Activated CD4-positive, alpha-beta T cell treated with anti-CD3 and anti-CD28 coated beads, Interleukin-2, amount 50 U/mL, for 48 hours (primary cell): Measurements from ENCODE around the gene SFTPB.
A peak's percentile ranks its signal among the peaks of the same experiment; 100 is the strongest.
"Not testable (repeated sequence)": the region's sequence is repeated elsewhere in the genome, so short reads cannot be mapped to it uniquely, and the experiment has no call there.

Experiments
- DNase-seq, 2 experiments: peaks; one replicate each; pipeline ENCODE4 v3.0.0-alpha.2; 2020

Gene SFTPB

DNA sequence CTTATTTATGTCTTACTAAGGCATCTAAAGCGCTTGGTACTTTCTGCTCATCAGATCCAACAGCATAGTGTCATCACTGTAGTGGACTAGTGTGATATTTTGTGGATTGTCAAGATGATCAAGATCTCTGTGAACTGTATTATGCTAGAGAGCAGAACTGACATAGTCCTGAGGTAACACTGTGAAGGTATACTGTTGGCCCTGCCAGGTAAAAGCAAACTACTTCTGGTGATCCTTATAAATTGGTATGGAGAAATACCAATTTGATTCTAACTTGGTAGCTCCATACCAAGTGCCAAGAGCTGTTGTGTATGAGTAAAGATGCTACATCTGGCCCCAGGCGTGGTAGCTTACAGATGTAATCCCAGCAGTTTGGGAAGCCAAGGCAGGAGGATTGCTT, 15.9 kb downstream of the SFTPB start:
- DNase-seq: no peak

DNA sequence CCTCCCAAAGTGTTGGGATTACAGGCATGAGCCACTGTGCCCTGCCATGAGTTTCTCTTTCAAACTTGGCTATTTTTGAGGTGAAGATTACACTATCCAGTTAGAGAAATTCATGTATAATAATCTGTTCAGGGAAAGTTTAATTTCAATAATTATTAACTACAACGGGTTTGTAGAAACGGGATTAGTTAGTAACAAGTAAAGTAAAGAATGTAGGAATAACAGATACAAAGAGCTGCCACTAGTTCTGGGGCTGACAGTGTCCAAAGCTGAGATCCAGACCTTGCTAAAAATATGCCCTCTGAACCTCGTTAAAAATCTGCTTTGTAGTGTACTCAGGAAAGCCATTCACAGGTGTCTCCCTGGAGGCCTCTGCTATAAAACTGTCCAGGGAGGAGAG, 16.9 kb downstream of the SFTPB start:
- no peak for DNase-seq

- DNase-seq: no peak
Measured at GRCh38 chr2:85650456-85650855, 17.5 kb downstream of the SFTPB start.

- no peak for DNase-seq
Measured at GRCh38 chr2:85649201-85650190, 18.5 kb downstream of the SFTPB start.

DNA sequence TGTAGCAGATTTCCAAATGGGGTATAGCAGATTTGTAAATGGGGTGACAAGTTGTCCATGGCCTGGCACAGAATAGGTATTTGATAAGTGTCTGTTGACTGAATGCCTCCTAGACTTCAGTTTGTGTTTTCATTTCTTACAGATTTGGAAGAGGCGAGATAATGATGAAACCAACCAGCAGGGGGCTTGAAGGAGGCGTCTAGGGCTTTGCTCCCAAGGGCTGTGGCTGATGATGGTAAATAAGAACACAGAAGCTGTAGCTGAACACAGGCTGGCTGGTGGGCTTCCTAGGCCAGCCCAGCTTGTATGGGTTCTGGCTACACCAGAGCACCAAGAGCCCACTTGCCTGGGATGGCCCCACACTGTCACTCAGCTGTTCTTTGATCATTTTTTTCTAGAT, 19.4 kb downstream of the SFTPB start:
- peak in 1 of 2 experiments; percentile 12 for DNase-seq

- DNase-seq: no peak
Measured at GRCh38 chr2:85647823-85648526, 20.0 kb downstream of the SFTPB start.

DNA sequence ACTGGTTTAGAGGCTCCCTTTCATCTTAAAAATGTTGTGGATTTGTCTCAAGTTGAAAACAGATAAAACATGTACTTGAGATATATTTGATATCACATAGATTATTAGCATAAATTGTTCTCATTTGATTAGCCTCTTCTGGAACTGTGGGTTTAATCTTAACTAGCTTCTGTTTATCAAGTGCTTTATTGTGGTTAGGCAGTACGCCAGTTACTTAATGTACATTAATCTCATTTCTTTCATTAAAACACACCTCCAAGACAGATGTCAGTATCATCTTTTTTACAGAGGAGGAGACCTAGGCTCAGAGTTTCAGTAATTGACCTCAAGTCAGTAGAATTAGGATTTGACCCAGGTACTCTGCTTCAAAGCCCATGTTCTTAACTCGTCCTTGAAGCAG, 21.8 kb downstream of the SFTPB start:
- no peak for DNase-seq

DNA sequence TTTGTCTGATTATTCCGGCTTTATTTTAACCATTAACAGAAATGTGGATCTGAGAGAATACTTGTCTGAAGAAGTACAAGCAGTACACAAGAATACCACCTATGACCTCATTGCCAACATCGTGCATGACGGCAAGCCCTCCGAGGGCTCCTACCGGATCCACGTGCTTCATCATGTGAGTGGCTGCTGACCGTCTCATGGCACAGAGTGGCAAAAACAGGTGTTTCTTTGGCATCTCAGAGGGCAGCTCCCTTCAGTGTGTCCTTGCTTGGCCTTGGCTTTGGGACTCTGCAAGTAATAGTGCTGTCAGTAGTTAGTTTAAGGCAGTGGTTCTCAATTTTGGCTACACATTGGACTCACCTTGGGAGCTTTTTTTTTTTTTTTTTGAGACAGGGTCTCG, 23.1 kb downstream of the SFTPB start:
- DNase-seq: no peak

DNA sequence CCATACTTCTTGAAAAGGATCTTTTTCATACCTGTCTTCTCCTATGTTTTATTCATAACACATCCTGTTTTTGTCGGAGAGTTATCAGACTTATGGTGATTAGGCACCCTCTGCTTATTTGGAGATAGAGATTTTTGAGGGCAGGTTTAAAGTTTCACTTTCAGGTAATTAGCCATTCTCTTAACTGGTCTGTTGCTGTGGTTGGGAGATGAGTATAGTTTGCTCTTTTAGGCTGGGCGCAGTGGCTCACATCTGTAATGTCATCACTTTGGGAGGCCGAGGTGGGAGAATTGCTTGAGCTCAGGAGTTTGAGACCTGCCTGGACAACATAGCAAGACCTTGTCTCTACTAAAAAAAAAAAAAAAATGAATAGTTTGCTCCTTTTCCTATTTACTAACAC, 25.3 kb downstream of the SFTPB start:
- DNase-seq: peak; percentile 15 to 21

DNA sequence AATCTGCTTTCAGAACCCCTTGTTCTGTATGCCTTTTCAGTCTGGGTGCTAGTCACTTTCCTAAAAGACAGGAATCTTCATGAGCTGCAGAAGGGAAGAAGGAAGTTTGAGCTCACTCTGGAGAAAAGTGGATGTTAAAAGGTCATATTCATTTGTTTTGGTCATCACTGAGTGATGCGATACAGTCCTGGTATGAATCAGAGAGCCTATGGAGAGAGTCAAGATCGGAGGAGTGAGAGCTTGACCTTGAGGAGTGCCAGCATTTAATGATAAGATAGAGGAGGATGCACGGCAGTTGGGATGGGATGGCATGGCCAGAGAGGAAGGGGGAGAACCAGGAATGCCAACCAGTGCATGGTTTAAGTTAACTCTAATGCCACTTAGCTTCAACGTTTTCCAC, 32.4 kb downstream of the SFTPB start:
- DNase-seq: no peak

- DNase-seq: no peak
Measured at GRCh38 chr2:85635011-85635410, 33.0 kb downstream of the SFTPB start.

GRCh38 chr2:85631316-85631715, 36.7 kb downstream of the SFTPB start:
- no peak for DNase-seq

DNA sequence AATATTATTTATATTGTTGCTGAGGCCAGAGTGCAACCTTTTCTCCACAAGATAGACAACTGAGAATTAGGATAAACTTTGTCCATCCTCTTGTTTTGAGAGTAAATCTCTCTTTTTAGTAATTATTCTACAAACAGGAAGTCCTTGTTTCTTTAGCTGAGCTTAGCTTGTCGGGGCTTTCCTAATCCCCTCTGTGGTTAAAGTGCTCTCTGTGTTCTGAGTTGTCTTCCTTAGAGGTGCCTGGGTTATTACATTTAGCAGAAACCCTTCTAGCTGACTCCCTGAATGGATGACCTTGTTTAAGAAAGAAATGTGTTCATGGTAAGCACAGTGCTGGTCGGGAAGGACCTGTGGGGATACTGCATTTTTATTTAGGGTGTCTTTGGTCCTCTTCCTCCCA, 39.3 kb downstream of the SFTPB start:
- no peak for DNase-seq

GRCh38 chr2:85623991-85624390, 44.0 kb downstream of the SFTPB start:
- no peak for DNase-seq

- DNase-seq: no peak
Measured at GRCh38 chr2:85621338-85621737, 46.7 kb downstream of the SFTPB start.

DNA sequence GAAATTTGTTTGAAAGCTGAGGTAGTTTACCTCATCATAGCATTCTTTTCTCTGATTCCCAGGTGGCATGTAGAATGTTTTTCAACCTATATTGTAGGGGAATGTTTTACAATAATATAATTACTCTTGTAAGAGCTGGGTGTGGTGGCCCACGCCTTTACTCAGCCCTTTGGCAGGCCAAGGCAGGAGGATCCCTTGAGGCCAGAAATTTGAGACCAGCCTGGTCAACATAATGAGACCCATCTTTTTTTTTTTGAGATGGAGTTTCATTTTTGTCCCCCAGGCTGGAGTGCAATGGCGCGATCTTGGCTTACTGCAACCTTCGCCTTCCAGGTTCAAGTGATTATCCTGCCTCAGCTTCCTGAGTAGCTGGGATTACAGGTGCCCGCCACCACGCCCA, 48.4 kb downstream of the SFTPB start:
- no peak for DNase-seq

GRCh38 chr2:85617723-85618122, 50.3 kb downstream of the SFTPB start:
- DNase-seq: not testable (repeated sequence)

GRCh38 chr2:85615413-85615728, 52.6 kb downstream of the SFTPB start:
- DNase-seq: no peak

- DNase-seq: not testable (repeated sequence)
Measured at GRCh38 chr2:85614757-85615156, 53.2 kb downstream of the SFTPB start.

GRCh38 chr2:85613717-85614515, 54.1 kb downstream of the SFTPB start:
- no peak for DNase-seq

DNA sequence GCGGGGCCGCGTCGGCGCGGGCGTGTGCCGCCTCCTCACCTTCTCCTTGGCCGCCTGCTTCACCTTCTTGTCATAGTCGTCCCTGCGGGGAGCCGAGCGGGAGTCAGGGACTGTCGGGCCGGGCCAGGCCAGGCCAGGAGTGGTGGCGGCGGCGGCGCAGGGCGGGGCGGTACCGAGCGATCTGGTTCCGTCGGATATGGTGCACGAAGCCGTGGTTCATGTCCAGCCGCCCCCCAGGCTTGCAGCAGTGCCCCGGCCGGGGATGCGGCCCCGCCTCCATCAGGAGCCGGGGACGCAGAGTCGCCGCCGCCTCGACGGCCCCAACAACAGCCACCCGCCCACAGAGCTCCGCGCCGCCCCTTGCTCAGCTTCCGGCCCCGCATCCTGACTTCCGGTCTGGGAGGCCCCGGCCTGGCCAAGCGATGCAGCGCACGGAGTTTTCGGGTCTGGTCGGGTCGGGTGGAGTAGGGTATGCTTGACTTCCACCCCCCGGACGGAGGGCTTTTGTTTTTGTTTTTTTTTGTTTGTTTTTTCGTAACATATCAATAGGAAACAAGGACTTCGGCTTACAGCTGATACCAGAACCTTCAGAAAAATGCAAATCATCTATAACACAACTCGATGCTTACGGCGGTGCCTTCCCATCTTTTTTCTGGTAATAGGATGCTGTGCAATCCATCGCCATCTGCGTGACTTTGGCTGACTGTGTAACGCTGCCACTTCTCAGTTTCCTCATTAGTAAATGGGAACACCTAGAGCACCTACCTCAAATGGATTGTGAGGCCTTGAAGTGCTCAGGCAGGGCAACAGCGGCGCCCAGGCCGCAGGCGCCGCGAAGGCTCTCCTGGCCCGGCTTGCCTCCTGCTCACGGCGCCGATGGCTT, 56.1 kb downstream of the SFTPB start, which contains the start of gene C2orf68:
Gene C2orf68, minus strand, starts transcription at position 362 of the 883 bp plus-strand sequence. Its CDS starts 82 bp downstream, at position 280.
- DNase-seq: peak; percentile 90 to 92

GRCh38 chr2:85611217-85611704, 56.7 kb downstream of the SFTPB start:
- DNase-seq: peak in 1 of 2 experiments; percentile 25
